HG03354 (cell line): ENCODE results near the gene WDR36.

ENCODE experiments used
- ATAC-seq: cut with Tn5 transposase; IDR thresholded peaks from one replicate; pipeline ENCODE4 v1.9.1; 2021; ENCODE audit warnings: mild to moderate bottlenecking; ENCODE audit not compliant: unreplicated experiment, poor library complexity, severe bottlenecking

Gene WDR36

GRCh38 chr5:111092062-111092853 lies at the start of gene WDR36:
Gene WDR36 (plus strand): TSS chr5:111092348. CDS start chr5:111092457, 109 bp downstream.
- peak; percentile 95 for ATAC-seq

- no peak for ATAC-seq
Measured at GRCh38 chr5:111043712-111044506, 48.2 kb upstream of the WDR36 start.

GRCh38 chr5:111058064-111058463 lies 34.1 kb upstream of the WDR36 start:
- ATAC-seq, result no peak

- ATAC-seq, result no peak
Measured at GRCh38 chr5:111060169-111060568, 32.0 kb upstream of the WDR36 start.

GRCh38 chr5:111061618-111062017 lies 30.5 kb upstream of the WDR36 start:
- ATAC-seq, result no peak

GRCh38 chr5:111063709-111064322 lies 28.3 kb upstream of the WDR36 start:
- peak; percentile 74 for ATAC-seq

GRCh38 chr5:111066261-111066938 lies 25.7 kb upstream of the WDR36 start:
- no peak for ATAC-seq

- no peak for ATAC-seq
Measured at GRCh38 chr5:111068213-111068612, 23.9 kb upstream of the WDR36 start.

GRCh38 chr5:111069839-111070238 lies 22.3 kb upstream of the WDR36 start:
- no peak for ATAC-seq

GRCh38 chr5:111070272-111071134 lies 21.6 kb upstream of the WDR36 start:
- peak; percentile 57 for ATAC-seq

GRCh38 chr5:111071413-111071812 lies 20.7 kb upstream of the WDR36 start, which contains the start of gene TSLP:
Gene TSLP (plus strand): TSS chr5:111071713. CDS start chr5:111071891, 178 bp downstream.
- ATAC-seq, result no peak

GRCh38 chr5:111072949-111073682 lies 19.0 kb upstream of the WDR36 start:
- peak; percentile 69 for ATAC-seq

GRCh38 chr5:111074244-111074643 lies 17.9 kb upstream of the WDR36 start:
- ATAC-seq, result no peak

GRCh38 chr5:111075520-111075919 lies 16.6 kb upstream of the WDR36 start:
- ATAC-seq, result no peak

- ATAC-seq, result no peak
Measured at GRCh38 chr5:111076091-111076490, 16.1 kb upstream of the WDR36 start.

GRCh38 chr5:111077678-111078077 lies 14.5 kb upstream of the WDR36 start:
- ATAC-seq, result no peak

- no peak for ATAC-seq
Measured at GRCh38 chr5:111079846-111080245, 12.3 kb upstream of the WDR36 start.

- ATAC-seq, result peak; percentile 83
Measured at GRCh38 chr5:111083323-111083722, 8.8 kb upstream of the WDR36 start.
